Measurements from ENCODE around the gene ABLIM1. TPM values are rescaled to one million over a fixed set of nuclear protein-coding genes. Genes with fewer than 3 reads are reported as not detected.
A peak's percentile ranks its signal among the peaks of the same experiment; 100 is the strongest.

ABLIM1 gene
- total and polyA plus RNA-seq, 2 donors (not counting 1 experiment from before 2014, with no cell fraction given) = 5.3 to 13.6 TPM

DNA sequence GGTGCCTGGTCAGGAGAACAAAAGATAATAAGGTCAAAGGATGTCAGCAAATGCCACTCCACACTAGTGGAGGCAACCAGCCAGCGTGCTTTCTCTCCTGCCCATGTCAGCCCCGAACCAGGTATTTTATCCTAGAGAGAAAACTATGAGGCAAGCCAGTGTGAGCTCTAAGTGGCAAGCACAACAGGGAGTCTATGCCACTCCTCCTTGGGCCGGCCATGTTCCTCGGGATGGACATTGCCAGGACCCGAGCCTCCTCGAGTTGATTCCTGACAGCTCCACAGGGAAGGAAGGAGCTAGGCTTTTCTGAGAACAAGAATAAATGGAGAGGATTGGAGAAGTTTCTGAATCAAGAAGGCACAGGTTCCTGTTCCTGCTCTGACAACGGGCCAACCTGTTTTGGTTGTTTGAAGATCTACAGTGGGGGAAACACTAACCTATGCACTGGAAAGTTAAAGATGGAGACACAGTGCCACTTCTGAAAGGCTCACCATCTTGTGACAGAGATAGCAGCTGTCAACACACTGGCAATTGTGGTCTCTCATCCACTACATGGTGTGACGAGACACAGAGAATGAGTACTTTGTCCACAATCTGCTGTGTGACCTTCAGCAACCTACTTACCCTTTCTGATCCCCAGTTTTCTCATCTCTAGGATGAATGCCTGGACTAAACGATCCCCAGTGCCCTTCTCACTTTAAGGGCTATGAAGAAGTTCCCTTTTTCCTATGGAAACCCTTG lies 28.8 kb downstream of the ABLIM1 start:
- H2AFZ ChIP-seq (ENCODE audit: low read length) = no peak overlapping the region
- H4K20me1 ChIP-seq (ENCODE audit: control insufficient read depth, extremely low read depth, insufficient read depth, low read length) = no peaks in the 10 kb centered on the region
- no peak overlapping the region for H3K9ac ChIP-seq (ENCODE audit: insufficient read depth, low read length)
- no peaks in the 10 kb centered on the region for H3K79me2 ChIP-seq (ENCODE audit: control insufficient read depth, insufficient read depth, low read length)
- no peak overlapping the region for H3K4me3 ChIP-seq (replicated peaks in 1 of 4; ENCODE audit: control extremely low read depth in 1 of 4, insufficient read depth in 1 of 4, low read depth in 3 of 4, low read length in 4 of 4)
- H3K27me3 ChIP-seq (ENCODE audit: control insufficient read depth, insufficient read depth, low read length) = no peaks in the 10 kb centered on the region
- TF ChIP-seq EZH2 (IDR thresholded peaks at IDR 0.05; ENCODE audit: low read length, missing control alignments) = no peak
- TF ChIP-seq, protein P1, sequence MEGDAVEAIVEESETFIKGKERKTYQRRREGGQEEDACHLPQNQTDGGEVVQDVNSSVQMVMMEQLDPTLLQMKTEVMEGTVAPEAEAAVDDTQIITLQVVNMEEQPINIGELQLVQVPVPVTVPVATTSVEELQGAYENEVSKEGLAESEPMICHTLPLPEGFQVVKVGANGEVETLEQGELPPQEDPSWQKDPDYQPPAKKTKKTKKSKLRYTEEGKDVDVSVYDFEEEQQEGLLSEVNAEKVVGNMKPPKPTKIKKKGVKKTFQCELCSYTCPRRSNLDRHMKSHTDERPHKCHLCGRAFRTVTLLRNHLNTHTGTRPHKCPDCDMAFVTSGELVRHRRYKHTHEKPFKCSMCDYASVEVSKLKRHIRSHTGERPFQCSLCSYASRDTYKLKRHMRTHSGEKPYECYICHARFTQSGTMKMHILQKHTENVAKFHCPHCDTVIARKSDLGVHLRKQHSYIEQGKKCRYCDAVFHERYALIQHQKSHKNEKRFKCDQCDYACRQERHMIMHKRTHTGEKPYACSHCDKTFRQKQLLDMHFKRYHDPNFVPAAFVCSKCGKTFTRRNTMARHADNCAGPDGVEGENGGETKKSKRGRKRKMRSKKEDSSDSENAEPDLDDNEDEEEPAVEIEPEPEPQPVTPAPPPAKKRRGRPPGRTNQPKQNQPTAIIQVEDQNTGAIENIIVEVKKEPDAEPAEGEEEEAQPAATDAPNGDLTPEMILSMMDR (conservative IDR thresholded peaks at IDR 0.05 in 1 of 2, IDR thresholded peaks at IDR 0.05 in 1 of 2; ENCODE audit: low read depth in 1 of 2, low read length in 2 of 2) = no peak
- no peaks in the 10 kb centered on the region for H3K36me3 ChIP-seq (ENCODE audit: control insufficient read depth, insufficient read depth, low read length)
- H3K4me2 ChIP-seq (ENCODE audit: extremely low read depth, insufficient read depth, low read length) = no peak overlapping the region
- H3K27ac ChIP-seq (ENCODE audit: insufficient read depth, low read length) = no peak overlapping the region
- H3K9me3 ChIP-seq (ENCODE audit: control insufficient read depth, insufficient read depth, low read depth, low read length) = no peaks in the 10 kb centered on the region
- peaks cover 16% of the 10 kb centered on the region for H3K4me1 ChIP-seq (ENCODE audit: control insufficient read depth, extremely low read depth, insufficient read depth, low read length)
- DNase-seq (ENCODE audit: low read depth in 2 of 2) = no peak

DNA sequence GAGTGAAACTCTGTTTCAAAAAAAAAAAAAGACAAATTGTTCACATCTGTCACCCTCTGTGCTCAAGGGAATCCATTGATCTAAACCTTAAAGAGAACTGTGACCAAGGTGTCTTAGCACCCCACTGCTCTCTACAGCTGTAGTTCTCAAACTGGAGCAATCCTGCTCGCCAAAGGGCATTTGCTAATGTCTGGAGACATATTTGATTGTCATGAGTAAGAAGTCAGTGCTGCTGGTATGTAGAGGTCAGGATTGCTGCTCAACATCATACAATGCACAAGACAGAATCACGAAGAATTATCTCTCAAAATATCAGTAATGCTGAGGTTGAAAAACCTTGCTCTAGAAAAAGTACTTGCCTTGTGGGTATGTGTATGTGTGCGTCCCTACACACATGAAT lies 30.0 kb downstream of the ABLIM1 start:
- no peak for TF ChIP-seq EZH2 (IDR thresholded peaks at IDR 0.05; ENCODE audit: low read length, missing control alignments)
- TF ChIP-seq, protein P1 (conservative IDR thresholded peaks at IDR 0.05 in 1 of 2, IDR thresholded peaks at IDR 0.05 in 1 of 2; ENCODE audit: low read depth in 1 of 2, low read length in 2 of 2) = no peak
- Histone ChIP-seq H3K27ac (ENCODE audit: insufficient read depth, low read length) (no peak overlapping the region), H4K20me1 (ENCODE audit: control insufficient read depth, extremely low read depth, insufficient read depth, low read length) (no peaks in the 10 kb centered on the region), H3K79me2 (ENCODE audit: control insufficient read depth, insufficient read depth, low read length) (no peaks in the 10 kb centered on the region), H3K4me1 (ENCODE audit: control insufficient read depth, extremely low read depth, insufficient read depth, low read length) (peaks cover 12% of the 10 kb centered on the region), H2AFZ (ENCODE audit: low read length) (no peak overlapping the region), H3K9ac (ENCODE audit: insufficient read depth, low read length) (no peak overlapping the region), H3K4me2 (ENCODE audit: extremely low read depth, insufficient read depth, low read length) (no peak overlapping the region), H3K36me3 (ENCODE audit: control insufficient read depth, insufficient read depth, low read length) (no peaks in the 10 kb centered on the region), H3K4me3 (replicated peaks in 1 of 4; ENCODE audit: control extremely low read depth in 1 of 4, insufficient read depth in 1 of 4, low read depth in 3 of 4, low read length in 4 of 4) (no peak overlapping the region), H3K9me3 (ENCODE audit: control insufficient read depth, insufficient read depth, low read depth, low read length) (no peaks in the 10 kb centered on the region), H3K27me3 (ENCODE audit: control insufficient read depth, insufficient read depth, low read length) (no peaks in the 10 kb centered on the region)
- DNase-seq (ENCODE audit: low read depth in 2 of 2) = no peak

DNA sequence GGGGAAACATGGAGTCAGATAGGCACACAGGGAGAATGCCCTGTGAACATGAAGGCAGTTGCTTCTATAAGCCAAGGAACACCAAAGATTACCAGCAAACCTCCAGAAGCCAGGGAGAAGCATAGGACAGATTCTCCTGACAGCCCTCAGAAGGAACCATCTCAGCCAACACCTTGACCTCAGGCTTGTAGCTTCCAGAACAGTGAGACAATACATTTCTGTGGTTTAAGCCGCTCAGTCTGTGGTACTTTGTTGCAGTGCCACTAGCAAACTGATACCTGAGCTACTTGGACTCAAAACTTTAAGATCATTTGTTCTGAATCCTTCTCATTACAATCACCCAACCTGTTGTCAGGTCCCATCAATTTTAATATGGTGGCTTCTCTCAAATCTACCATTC lies 31.2 kb downstream of the ABLIM1 start:
- Histone ChIP-seq H3K36me3 (ENCODE audit: control insufficient read depth, insufficient read depth, low read length) (no peaks in the 10 kb centered on the region), H3K4me1 (ENCODE audit: control insufficient read depth, extremely low read depth, insufficient read depth, low read length) (peaks cover 4% of the 10 kb centered on the region), H3K79me2 (ENCODE audit: control insufficient read depth, insufficient read depth, low read length) (no peaks in the 10 kb centered on the region), H3K9ac (ENCODE audit: insufficient read depth, low read length) (no peak overlapping the region), H3K4me3 (replicated peaks in 1 of 4; ENCODE audit: control extremely low read depth in 1 of 4, insufficient read depth in 1 of 4, low read depth in 3 of 4, low read length in 4 of 4) (no peak overlapping the region), H3K9me3 (ENCODE audit: control insufficient read depth, insufficient read depth, low read depth, low read length) (no peaks in the 10 kb centered on the region), H4K20me1 (ENCODE audit: control insufficient read depth, extremely low read depth, insufficient read depth, low read length) (no peaks in the 10 kb centered on the region), H2AFZ (ENCODE audit: low read length) (no peak overlapping the region), H3K27me3 (ENCODE audit: control insufficient read depth, insufficient read depth, low read length) (no peaks in the 10 kb centered on the region), H3K27ac (ENCODE audit: insufficient read depth, low read length) (no peak overlapping the region), H3K4me2 (ENCODE audit: extremely low read depth, insufficient read depth, low read length) (no peak overlapping the region)
- peak in 1 of 2 donors; percentile 78 for DNase-seq (ENCODE audit: low read depth in 2 of 2)
- TF ChIP-seq, protein P1 (conservative IDR thresholded peaks at IDR 0.05 in 1 of 2, IDR thresholded peaks at IDR 0.05 in 1 of 2; ENCODE audit: low read depth in 1 of 2, low read length in 2 of 2) = no peak
- TF ChIP-seq EZH2 (IDR thresholded peaks at IDR 0.05; ENCODE audit: low read length, missing control alignments) = no peak

Measured in fibroblast of lung (primary cell).